B cell (primary cell): ENCODE measurements around the gene ACAN. TPM values are rescaled to one million over a fixed set of nuclear protein-coding genes. Genes with fewer than 3 reads are reported as not detected.

Experiments used
- ATAC-seq: fragments of 200-7000 bp; cut with Tn5 transposase; one replicate; pipeline ENCODE4 v1.10.0; 2021; ENCODE audit warnings: low read depth, mild to moderate bottlenecking, moderate number of reproducible peaks, moderate library complexity
- CTCF ChIA-PET: fragments of 350-600 bp; sonication (Branson Sonifier 250); formaldehyde crosslinking; loops from one replicate; lab custom pipeline; 2021; ENCODE audit warnings: antibody characterized with exemption, inconsistent platforms; lab: Charles Lee
- POLR2A ChIA-PET: fragments of 350-600 bp; sonication (Branson Sonifier 250); formaldehyde crosslinking; loops from one replicate; lab custom pipeline; 2021; ENCODE audit warnings: antibody characterized with exemption; lab: Charles Lee
- DNase-seq: peaks from one replicate; pipeline ENCODE4 v3.0.0; 2013
- H2AFZ ChIP-seq: 2 replicates; pipeline ENCODE4 v1.6.1; 2012; ENCODE audit warnings: mild to moderate bottlenecking, low read depth, low read length; ENCODE audit not compliant: insufficient read depth, poor library complexity, severe bottlenecking
- H3K27ac ChIP-seq, 2 donors: 1 replicate in 1 of 2; 2 replicates in 1 of 2; pipeline ENCODE4 v1.5.1; 2012 to 2013; ENCODE audit warnings: low read length in 2 of 2, mild to moderate bottlenecking in 2 of 2, moderate library complexity in 1 of 2
- H3K27me3 ChIP-seq, 4 experiments: fragments of 200-600 bp in 1 of 4; sonication (generic) in 1 of 4; replicated peaks in 1 of 4; 1 replicate in 2 of 4; 2 replicates in 2 of 4; pipeline versions ENCODE4 v1.6.1 to v1.7.0; 2013 to 2016; ENCODE audit warnings: low read length in 3 of 4, mild to moderate bottlenecking in 2 of 4, mixed read lengths in 1 of 4, moderate library complexity in 1 of 4; ENCODE audit not compliant: insufficient read depth in 4 of 4, control insufficient read depth in 3 of 4; ENCODE audit errors: control extremely low read depth in 1 of 4
- H3K36me3 ChIP-seq, 2 experiments: replicated peaks in 1 of 2; 1 replicate in 1 of 2; 2 replicates in 1 of 2; pipeline versions ENCODE4 v1.6.1 to v1.7.1; 2013; ENCODE audit warnings: low read length in 1 of 2; ENCODE audit not compliant: insufficient read depth in 2 of 2, control insufficient read depth in 1 of 2; ENCODE audit errors: control extremely low read depth in 1 of 2, extremely low read depth in 1 of 2
- H3K4me1 ChIP-seq, 2 donors: fragments of 200-600 bp in 1 of 2; sonication (generic) in 1 of 2; 1 replicate in 1 of 2; 2 replicates in 1 of 2; pipeline versions ENCODE4 v1.5.1 to v1.6.1; 2013 to 2017; ENCODE audit warnings: low read length in 2 of 2; ENCODE audit not compliant: control insufficient read depth in 2 of 2, insufficient read depth in 2 of 2
- H3K4me2 ChIP-seq: replicated peaks from 2 replicates; pipeline ENCODE3; 2012; ENCODE audit warnings: mild to moderate bottlenecking, low read depth, low read length; ENCODE audit not compliant: poor library complexity, severe bottlenecking
- H3K4me3 ChIP-seq, 5 experiments: fragments of 200-600 bp in 1 of 5; sonication (generic) in 1 of 5; 1 replicate in 3 of 5; 2 replicates in 2 of 5; pipeline versions ENCODE4 v1.5.1 to v1.7.0; 2011 to 2016; ENCODE audit warnings: low read length in 4 of 5, mild to moderate bottlenecking in 4 of 5, low read depth in 2 of 5, control low read depth in 1 of 5, moderate library complexity in 1 of 5; ENCODE audit not compliant: insufficient read depth in 1 of 5; ENCODE audit errors: control extremely low read depth in 1 of 5, extremely low read depth in 1 of 5
- H3K79me2 ChIP-seq: fragments of 200-600 bp; sonication (generic); one replicate; pipeline ENCODE4 v1.6.0; 2016; ENCODE audit warnings: low read length; ENCODE audit not compliant: control insufficient read depth, insufficient read depth
- H3K9ac ChIP-seq: fragments of 200-600 bp; sonication (generic); 2 replicates; pipeline ENCODE4 v1.6.1; 2017; ENCODE audit warnings: mild to moderate bottlenecking, low read length, moderate library complexity
- H3K9me3 ChIP-seq, 3 donors: one replicate each; pipeline versions ENCODE4 v1.6.1 to v1.7.1; 2013; ENCODE audit warnings: low read length in 2 of 3; ENCODE audit not compliant: control insufficient read depth in 2 of 3, insufficient read depth in 1 of 3; ENCODE audit errors: control extremely low read depth in 1 of 3
- H4K20me1 ChIP-seq: 2 replicates; pipeline ENCODE4 v1.6.0; 2012; ENCODE audit warnings: mild to moderate bottlenecking, low read length; ENCODE audit not compliant: insufficient read depth, control insufficient read depth, poor library complexity, severe bottlenecking
- H3K27ac Mint-ChIP-seq: one replicate; pipeline ENCODE4 v1.8.0; 2021; ENCODE audit warnings: mixed read lengths
- H3K27me3 Mint-ChIP-seq: one replicate; pipeline ENCODE4 v1.8.0; 2021; ENCODE audit warnings: mixed read lengths
- H3K4me1 Mint-ChIP-seq: one replicate; pipeline ENCODE4 v1.8.0; 2021; ENCODE audit warnings: mixed read lengths
- H3K4me3 Mint-ChIP-seq: one replicate; pipeline ENCODE4 v1.8.0; 2021; ENCODE audit warnings: mixed read lengths
- H3K9me3 Mint-ChIP-seq: one replicate; pipeline ENCODE4 v1.8.0; 2022; ENCODE audit warnings: mixed read lengths; ENCODE audit not compliant: insufficient read depth
- EZH2 ChIP-seq: IDR thresholded peaks from 2 replicates; pipeline ENCODE4 v1.6.1; 2012; ENCODE audit warnings: borderline replicate concordance, low read depth, mild to moderate bottlenecking, moderate library complexity, low read length; ENCODE audit not compliant: insufficient read depth, poor library complexity, severe bottlenecking
- WGBS: methylation state at CpG from one replicate; pipeline ENCODE4 v1.1.5; 2013; ENCODE audit warnings: missing lambda C conversion rate; ENCODE audit not compliant: insufficient coverage; 5-methylcytosine and 5-hydroxymethylcytosine counted together
- intact Hi-C: fragments of 100-400 bp; cut with micrococcal nuclease; formaldehyde crosslinking; loops from one replicate; pipeline ENCODE4 v1.10.0; 2022
- polyA plus RNA-seq: library from polyadenylated mRNA; depleted of rRNA; stranded (reverse); fragments of >200 nt; gene quantifications from 2 replicates; pipeline ENCODE4 v1.2.3, GENCODE V29; 2012
- total RNA-seq, 2 donors: library from RNA; stranded (reverse); fragments of 120-200 nt in 1 of 2; gene quantifications; 1 replicate in 1 of 2; 2 replicates in 1 of 2; pipeline versions ENCODE4 v1.2.3 to v1.2.4, GENCODE V29; 2013 to 2022
- TF ChIP-seq, protein P1 (sequence below): fragments of 200-600 bp; IDR thresholded peaks from one replicate; pipeline ENCODE4 v1.8.0; 2022; ENCODE audit warnings: antibody characterized with exemption, mild to moderate bottlenecking

ACAN gene
- total and polyA plus RNA-seq, 2 donors (not counting 1 experiment from before 2014, with no cell fraction given), result 0.01 TPM; not detected in 1

DNA sequence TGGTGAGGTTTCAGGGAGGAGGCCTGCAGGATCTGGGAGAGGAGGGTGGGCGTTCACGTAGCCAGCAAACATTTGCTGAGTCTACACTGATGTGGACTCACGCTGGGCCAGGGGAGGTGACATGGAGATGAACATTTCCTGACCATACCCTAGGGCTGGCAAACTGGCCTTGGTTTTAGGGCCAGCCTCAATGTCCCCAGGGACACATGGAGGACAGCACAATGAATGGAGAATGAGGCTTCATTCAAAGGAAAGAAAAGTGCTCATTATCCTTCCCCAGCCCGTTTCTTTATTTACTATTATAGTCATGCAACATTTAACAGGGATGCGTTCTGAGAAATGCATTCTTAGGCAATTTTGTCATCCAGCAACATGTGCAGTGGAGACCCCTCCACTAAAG is 26.8 kb downstream of the ACAN start:
- Histone ChIP-seq H3K9ac (no peak overlapping the region), H3K9me3 (no peaks in the 10 kb centered on the region), H4K20me1 (no peaks in the 10 kb centered on the region), H2AFZ (no peak overlapping the region), H3K79me2 (no peaks in the 10 kb centered on the region), H3K27ac (no peak overlapping the region), H3K4me3 (no peak overlapping the region), H3K36me3 (no peaks in the 10 kb centered on the region), H3K27me3 (peaks cover 0 to 5% (median 0%) of the 10 kb centered on the region in 4 experiments), H3K4me2 (no peak overlapping the region), H3K4me1 (peaks cover 0 to 3% of the 10 kb centered on the region in 2 donors)
- no peaks in the 10 kb centered on the region for H3K4me1 Mint-ChIP-seq
- peaks cover 6% of the 10 kb centered on the region for H3K27me3 Mint-ChIP-seq
- DNase-seq (no peak), ATAC-seq (no peak)
- ChIA-PET POLR2A (no interaction called here), CTCF (interaction anchor here (1.2 kb wide), 1 partner anchor 74 kb away, joined by 3 read pairs; no protein-coding TSS in a partner anchor)
- TF ChIP-seq EZH2, result no peak
- TF ChIP-seq, protein P1, sequence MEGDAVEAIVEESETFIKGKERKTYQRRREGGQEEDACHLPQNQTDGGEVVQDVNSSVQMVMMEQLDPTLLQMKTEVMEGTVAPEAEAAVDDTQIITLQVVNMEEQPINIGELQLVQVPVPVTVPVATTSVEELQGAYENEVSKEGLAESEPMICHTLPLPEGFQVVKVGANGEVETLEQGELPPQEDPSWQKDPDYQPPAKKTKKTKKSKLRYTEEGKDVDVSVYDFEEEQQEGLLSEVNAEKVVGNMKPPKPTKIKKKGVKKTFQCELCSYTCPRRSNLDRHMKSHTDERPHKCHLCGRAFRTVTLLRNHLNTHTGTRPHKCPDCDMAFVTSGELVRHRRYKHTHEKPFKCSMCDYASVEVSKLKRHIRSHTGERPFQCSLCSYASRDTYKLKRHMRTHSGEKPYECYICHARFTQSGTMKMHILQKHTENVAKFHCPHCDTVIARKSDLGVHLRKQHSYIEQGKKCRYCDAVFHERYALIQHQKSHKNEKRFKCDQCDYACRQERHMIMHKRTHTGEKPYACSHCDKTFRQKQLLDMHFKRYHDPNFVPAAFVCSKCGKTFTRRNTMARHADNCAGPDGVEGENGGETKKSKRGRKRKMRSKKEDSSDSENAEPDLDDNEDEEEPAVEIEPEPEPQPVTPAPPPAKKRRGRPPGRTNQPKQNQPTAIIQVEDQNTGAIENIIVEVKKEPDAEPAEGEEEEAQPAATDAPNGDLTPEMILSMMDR, result no peak
- 81% methylated on average over 5 of the region's 5 CpGs for WGBS
- intact Hi-C loops, result no loop called here
- H3K9me3 Mint-ChIP-seq, result no peaks in the 10 kb centered on the region
- no peak overlapping the region for H3K27ac Mint-ChIP-seq
- H3K4me3 Mint-ChIP-seq, result no peak overlapping the region

DNA sequence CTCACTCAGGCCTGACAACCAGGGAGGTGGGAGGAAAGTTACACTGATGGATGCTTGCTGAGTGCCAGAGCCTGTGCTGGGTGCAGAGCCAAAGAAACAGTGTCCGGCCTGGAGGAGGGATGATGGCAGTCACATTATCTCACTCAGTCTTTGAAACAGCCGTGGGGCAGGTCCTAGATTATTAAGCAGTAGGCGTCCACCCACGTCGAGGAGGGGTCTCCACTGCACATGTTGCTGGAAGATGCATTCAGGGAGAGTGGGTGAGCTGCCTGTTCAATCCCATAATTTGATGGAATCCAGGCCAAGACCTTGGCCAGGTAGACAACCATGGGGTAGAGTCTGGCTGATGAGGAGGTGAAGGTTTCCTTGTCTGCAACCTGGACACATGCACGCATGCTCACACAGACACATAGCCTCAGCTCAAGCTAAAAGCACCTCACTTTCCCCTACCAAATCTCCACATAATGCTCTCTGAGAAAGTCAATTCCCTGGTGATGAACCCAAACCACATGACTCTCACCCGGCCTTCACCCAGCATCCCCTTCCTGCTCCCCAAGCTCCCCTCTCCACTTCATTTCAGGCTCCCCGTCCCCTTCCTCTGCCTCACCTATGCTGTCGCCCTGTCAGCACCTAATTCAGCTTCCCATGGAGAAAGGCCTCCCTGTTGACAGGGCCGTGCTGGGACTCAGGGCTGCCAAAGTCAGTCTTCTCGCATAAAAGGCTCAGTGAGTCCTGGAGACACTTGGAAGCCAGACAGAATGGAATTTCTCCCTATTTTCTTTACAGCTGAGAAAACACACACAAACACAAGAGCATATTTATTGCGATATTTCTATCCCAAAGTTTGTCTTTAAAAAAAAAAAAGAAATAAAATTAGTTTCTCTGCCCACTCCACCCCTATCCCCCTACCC is 29.8 kb downstream of the ACAN start:
- no peak overlapping the region for H3K27ac Mint-ChIP-seq
- ATAC-seq, result no peak

More for the DNA sequence above, 29.8 kb downstream of the ACAN start:
- H3K79me2 ChIP-seq, result no peaks in the 10 kb centered on the region
- no peak for DNase-seq
- WGBS, result 95% methylated on average over 11 of the region's 12 CpGs
- no peak for TF ChIP-seq EZH2
- TF ChIP-seq, protein P1, result no peak
- no peak overlapping the region for H2AFZ ChIP-seq
- no peaks in the 10 kb centered on the region for H3K9me3 Mint-ChIP-seq
- no peaks in the 10 kb centered on the region for H3K4me1 Mint-ChIP-seq
- intact Hi-C loops, result no loop called here
- H3K9me3 ChIP-seq, result no peaks in the 10 kb centered on the region
- CTCF ChIA-PET, result interaction anchor here (3.4 kb wide), 1 partner anchor 208 kb away, joined by 43 read pairs; no protein-coding TSS in a partner anchor
- no peaks in the 10 kb centered on the region for H3K27me3 Mint-ChIP-seq
- peaks cover 0 to 3% of the 10 kb centered on the region in 2 donors for H3K4me1 ChIP-seq
- no peak overlapping the region for H3K4me3 Mint-ChIP-seq
- no peaks in the 10 kb centered on the region for H3K36me3 ChIP-seq
- H3K27me3 ChIP-seq, result peaks cover 0 to 5% (median 0%) of the 10 kb centered on the region in 4 experiments
- POLR2A ChIA-PET, result interaction anchor here (0.6 kb wide), 1 partner anchor 445 kb away, joined by 4 read pairs; no protein-coding TSS in a partner anchor
- no peak overlapping the region for H3K27ac ChIP-seq
- no peak overlapping the region for H3K4me2 ChIP-seq
- no peak overlapping the region for H3K4me3 ChIP-seq
- no peak overlapping the region for H3K9ac ChIP-seq
- H4K20me1 ChIP-seq, result no peaks in the 10 kb centered on the region
